ENCODE measurements around the gene C6orf47. TPM values are rescaled to one million over a fixed set of nuclear protein-coding genes. Genes with fewer than 3 reads are reported as not detected.

The C6orf47 gene
- total and polyA plus RNA-seq, 2 of the 13 experiments (the other 11 are each of a cell fraction or from before 2014, with no cell fraction given) = 1.7 to 18.1 TPM

GRCh38 chr6:31657406-31658157 lies 3.0 kb downstream of the C6orf47 start (continued):
- 0 out of 2 replicates have a peak, but pooled peaks have one; percentile 26 for TF ChIP-seq PRDM10 (CRISPR knock-in tag; IDR thresholded peaks at IDR 0.05; ENCODE audit: low read depth)
- TF ChIP-seq MYNN (CRISPR knock-in tag; IDR thresholded peaks at IDR 0.05; ENCODE audit: low read depth) = 0 out of 2 replicates have a peak, but pooled peaks have one; percentile 65
- no peak for TF ChIP-seq ZUFSP (CRISPR knock-in tag; IDR thresholded peaks at IDR 0.05; ENCODE audit: borderline replicate concordance)
- TF ChIP-seq ZNF547 (CRISPR knock-in tag; IDR thresholded peaks at IDR 0.05) = no peak

Measured in HepG2 (cell line).